Nephron progenitor cell (in vitro differentiated cells): ENCODE measurements around the gene SNCB.
A peak's percentile ranks its signal among the peaks of the same experiment; 100 is the strongest.
"Not testable (repeated sequence)": the region's sequence is repeated elsewhere in the genome, so short reads cannot be mapped to it uniquely, and the experiment has no call there.

Experiments used
- DNase-seq: peaks from one replicate; pipeline ENCODE4 v3.0.0; 2021
- H3K27ac Mint-ChIP-seq: 2 replicates; pipeline ENCODE4 v1.8.0; 2021; ENCODE audit warnings: mild to moderate bottlenecking, moderate library complexity, mixed read lengths
- H3K27me3 Mint-ChIP-seq: 2 replicates; pipeline ENCODE4 v1.8.0; 2021; ENCODE audit warnings: mild to moderate bottlenecking, low read depth, mixed read lengths; ENCODE audit not compliant: poor library complexity
- H3K36me3 Mint-ChIP-seq: 2 replicates; pipeline ENCODE4 v1.8.0; 2021; ENCODE audit warnings: low read depth, mixed read lengths
- H3K4me1 Mint-ChIP-seq: 2 replicates; pipeline ENCODE4 v1.8.0; 2021; ENCODE audit warnings: mixed read lengths
- H3K4me3 Mint-ChIP-seq: 2 replicates; pipeline ENCODE4 v1.8.0; 2021; ENCODE audit warnings: mild to moderate bottlenecking, moderate library complexity, mixed read lengths
- H3K9me3 Mint-ChIP-seq: 2 replicates; pipeline ENCODE4 v1.8.0; 2021; ENCODE audit warnings: mild to moderate bottlenecking, moderate library complexity, mixed read lengths
- TF ChIP-seq, protein P1 (sequence below): fragments of 200-600 bp; sonication (generic); IDR thresholded peaks from 2 replicates; pipeline ENCODE4 v1.5.0; 2021; ENCODE audit warnings: antibody characterized with exemption

SNCB gene

GRCh38 chr5:176596069-176596644 is 34.2 kb downstream of the SNCB start:
- Mint-ChIP-seq H3K36me3 (peaks cover 7% of the 10 kb centered on the region), H3K27me3 (peaks cover 31% of the 10 kb centered on the region), H3K27ac (no peak overlapping the region), H3K9me3 (no peaks in the 10 kb centered on the region), H3K4me1 (no peaks in the 10 kb centered on the region), H3K4me3 (peak overlapping the region; percentile 62)
- TF ChIP-seq, protein P1, sequence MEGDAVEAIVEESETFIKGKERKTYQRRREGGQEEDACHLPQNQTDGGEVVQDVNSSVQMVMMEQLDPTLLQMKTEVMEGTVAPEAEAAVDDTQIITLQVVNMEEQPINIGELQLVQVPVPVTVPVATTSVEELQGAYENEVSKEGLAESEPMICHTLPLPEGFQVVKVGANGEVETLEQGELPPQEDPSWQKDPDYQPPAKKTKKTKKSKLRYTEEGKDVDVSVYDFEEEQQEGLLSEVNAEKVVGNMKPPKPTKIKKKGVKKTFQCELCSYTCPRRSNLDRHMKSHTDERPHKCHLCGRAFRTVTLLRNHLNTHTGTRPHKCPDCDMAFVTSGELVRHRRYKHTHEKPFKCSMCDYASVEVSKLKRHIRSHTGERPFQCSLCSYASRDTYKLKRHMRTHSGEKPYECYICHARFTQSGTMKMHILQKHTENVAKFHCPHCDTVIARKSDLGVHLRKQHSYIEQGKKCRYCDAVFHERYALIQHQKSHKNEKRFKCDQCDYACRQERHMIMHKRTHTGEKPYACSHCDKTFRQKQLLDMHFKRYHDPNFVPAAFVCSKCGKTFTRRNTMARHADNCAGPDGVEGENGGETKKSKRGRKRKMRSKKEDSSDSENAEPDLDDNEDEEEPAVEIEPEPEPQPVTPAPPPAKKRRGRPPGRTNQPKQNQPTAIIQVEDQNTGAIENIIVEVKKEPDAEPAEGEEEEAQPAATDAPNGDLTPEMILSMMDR, result no peak
- DNase-seq, result no peak

DNA sequence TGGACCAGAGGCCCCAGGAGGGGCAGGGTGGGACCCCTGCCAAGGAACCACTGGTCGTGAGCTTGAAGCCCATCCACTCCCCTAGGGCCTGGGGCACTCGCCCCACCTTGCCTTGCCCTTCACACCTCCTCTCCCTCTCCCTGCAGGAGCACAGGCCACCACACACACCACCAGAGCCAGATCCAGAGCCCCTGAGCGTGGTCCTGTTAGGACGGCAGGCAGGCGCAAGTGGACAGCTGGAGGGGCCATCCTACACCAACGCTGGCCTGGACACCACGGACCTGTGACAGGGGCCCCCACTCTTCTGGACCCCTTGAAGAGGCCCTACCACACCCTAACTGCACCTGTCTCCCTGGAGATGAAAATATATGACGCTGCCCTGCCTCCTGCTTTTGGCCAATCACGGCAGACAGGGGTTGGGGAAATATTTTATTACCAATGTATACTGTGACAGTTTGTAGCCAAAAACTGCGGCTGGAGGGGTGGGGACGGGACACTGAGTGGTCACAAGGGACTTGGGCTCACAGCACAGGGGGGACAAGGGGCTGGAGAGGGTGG is 34.9 kb downstream of the SNCB start:
- TF ChIP-seq, protein P1, result no peak
- H3K9me3 Mint-ChIP-seq, result no peaks in the 10 kb centered on the region
- no peak overlapping the region for H3K27ac Mint-ChIP-seq
- H3K36me3 Mint-ChIP-seq, result peaks cover 7% of the 10 kb centered on the region
- H3K27me3 Mint-ChIP-seq, result peaks cover 31% of the 10 kb centered on the region
- no peaks in the 10 kb centered on the region for H3K4me1 Mint-ChIP-seq
- no peak overlapping the region for H3K4me3 Mint-ChIP-seq
- no peak for DNase-seq

GRCh38 chr5:176594554-176594953 is 35.8 kb downstream of the SNCB start:
- H3K9me3 Mint-ChIP-seq, result no peaks in the 10 kb centered on the region
- H3K27ac Mint-ChIP-seq, result no peak overlapping the region

DNA sequence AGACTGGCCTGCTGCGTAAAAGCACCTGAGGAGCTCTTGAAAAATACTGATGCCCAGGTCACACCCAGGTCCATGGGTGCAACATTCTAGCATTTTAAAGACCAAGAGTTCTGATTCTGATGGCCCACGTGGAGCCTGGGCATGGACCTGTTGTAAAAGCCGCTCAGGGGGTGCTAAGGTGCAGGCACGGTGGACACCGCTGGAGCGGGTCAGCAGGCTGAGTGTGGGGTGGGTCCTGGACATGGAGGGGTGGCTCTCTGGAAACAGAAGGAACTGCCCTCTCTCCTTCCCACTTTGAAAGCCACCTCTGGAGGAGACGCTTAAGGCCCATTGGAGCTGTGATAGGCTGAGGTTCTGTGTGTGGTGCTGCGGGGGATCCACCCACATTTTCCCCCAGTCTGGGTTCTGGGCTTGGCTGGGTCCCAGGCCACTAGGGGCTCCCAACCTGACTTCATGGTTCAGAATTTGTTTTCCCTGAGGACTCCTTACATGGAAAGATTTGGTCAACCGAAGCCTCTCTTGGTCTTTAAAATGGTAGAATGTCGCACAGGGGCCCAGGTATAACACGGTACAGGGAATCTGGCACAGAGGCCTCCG is 37.0 kb downstream of the SNCB start:
- Mint-ChIP-seq H3K4me3 (no peak overlapping the region), H3K36me3 (no peaks in the 10 kb centered on the region), H3K27ac (no peak overlapping the region), H3K9me3 (no peaks in the 10 kb centered on the region), H3K4me1 (no peaks in the 10 kb centered on the region), H3K27me3 (peaks cover 25% of the 10 kb centered on the region)
- no peak for DNase-seq
- TF ChIP-seq, protein P1, result no peak

More at GRCh38 chr5:176594554-176594953, 35.8 kb downstream of the SNCB start:
- Mint-ChIP-seq H3K27me3 (peaks cover 31% of the 10 kb centered on the region), H3K4me1 (no peaks in the 10 kb centered on the region), H3K36me3 (peaks cover 7% of the 10 kb centered on the region), H3K4me3 (no peak overlapping the region)
- TF ChIP-seq, protein P1, result no peak
- no peak for DNase-seq

DNA sequence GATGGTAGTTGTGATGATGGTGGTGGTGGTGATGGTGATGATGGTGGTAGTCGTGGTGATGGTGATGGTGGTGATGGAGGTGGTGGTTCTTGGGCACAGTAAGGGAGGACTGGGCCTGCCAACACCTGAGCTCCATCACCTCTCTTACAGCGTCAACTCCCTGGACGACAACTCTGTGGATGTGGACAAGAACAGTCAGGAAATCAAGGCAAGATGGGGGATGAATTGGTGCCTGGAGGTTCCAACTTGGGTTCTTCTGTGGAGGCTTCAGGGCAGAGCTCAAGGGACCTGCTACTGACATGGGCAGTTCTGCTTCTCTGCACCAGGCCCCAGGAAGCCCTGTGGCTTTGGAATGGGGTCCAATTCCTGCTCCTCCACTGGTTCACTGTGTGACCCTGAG is 37.8 kb downstream of the SNCB start:
- Mint-ChIP-seq H3K4me1 (no peaks in the 10 kb centered on the region), H3K4me3 (no peak overlapping the region), H3K27ac (no peak overlapping the region), H3K27me3 (peaks cover 21% of the 10 kb centered on the region), H3K9me3 (no peaks in the 10 kb centered on the region), H3K36me3 (no peaks in the 10 kb centered on the region)
- no peak for DNase-seq
- TF ChIP-seq, protein P1, result no peak

GRCh38 chr5:176591667-176592066 is 38.7 kb downstream of the SNCB start:
- H3K9me3 Mint-ChIP-seq, DNase-seq, H3K27ac Mint-ChIP-seq, H3K4me3 Mint-ChIP-seq, H3K36me3 Mint-ChIP-seq, H3K4me1 Mint-ChIP-seq: not testable (repeated sequence)
- H3K27me3 Mint-ChIP-seq, result peaks cover 21% of the 10 kb centered on the region
